CD14-positive monocyte (primary cell): ENCODE measurements around the gene SLPI. TPM values are rescaled to one million over a fixed set of nuclear protein-coding genes. Genes with fewer than 3 reads are reported as not detected.

Source experiments
- DNase-seq, 3 donors: peaks; one replicate each; pipeline ENCODE4 v3.0.0-alpha.2; 2011 to 2022
- H2AFZ ChIP-seq: 2 replicates; pipeline ENCODE4 v1.6.0; 2012; ENCODE audit warnings: mild to moderate bottlenecking, low read depth, low read length, inconsistent platforms; ENCODE audit not compliant: insufficient read depth, poor library complexity, severe bottlenecking
- H3K27ac ChIP-seq, 2 donors: 1 replicate in 1 of 2; 2 replicates in 1 of 2; pipeline ENCODE4 v1.5.1; 2012 to 2013; ENCODE audit warnings: low read length in 2 of 2, control low read depth in 1 of 2, inconsistent platforms in 1 of 2, low read depth in 1 of 2, mild to moderate bottlenecking in 1 of 2
- H3K27me3 ChIP-seq, 2 donors: one replicate each; pipeline versions ENCODE4 v1.6.0 to v1.6.1; 2011 to 2013; ENCODE audit warnings: low read length in 2 of 2; ENCODE audit not compliant: control insufficient read depth in 2 of 2, insufficient read depth in 2 of 2
- H3K36me3 ChIP-seq, 2 donors: replicated peaks in 1 of 2; 1 replicate in 1 of 2; 2 replicates in 1 of 2; pipeline versions ENCODE4 v1.5.1 to v1.6.1; 2012 to 2013; ENCODE audit warnings: low read length in 2 of 2, control low read depth in 1 of 2, inconsistent platforms in 1 of 2, mild to moderate bottlenecking in 1 of 2; ENCODE audit not compliant: insufficient read depth in 2 of 2, control insufficient read depth in 1 of 2
- H3K4me1 ChIP-seq, 2 donors: 1 replicate in 1 of 2; 2 replicates in 1 of 2; pipeline versions ENCODE4 v1.5.1 to v1.6.1; 2012 to 2013; ENCODE audit warnings: low read length in 2 of 2, control low read depth in 1 of 2, inconsistent platforms in 1 of 2, mild to moderate bottlenecking in 1 of 2, moderate library complexity in 1 of 2; ENCODE audit not compliant: insufficient read depth in 2 of 2, control insufficient read depth in 1 of 2
- H3K4me2 ChIP-seq: replicated peaks from 2 replicates; pipeline ENCODE3; 2012; ENCODE audit warnings: low read length, moderate library complexity, mild to moderate bottlenecking; ENCODE audit not compliant: poor library complexity, severe bottlenecking; ENCODE audit errors: extremely low read depth
- H3K4me3 ChIP-seq, 3 experiments: fragments of 200-600 bp in 1 of 3; sonication (generic) in 1 of 3; replicated peaks in 1 of 3; 1 replicate in 2 of 3; 2 replicates in 1 of 3; pipeline ENCODE4 v1.5.1; 2011 to 2013; ENCODE audit warnings: low read length in 3 of 3, mild to moderate bottlenecking in 3 of 3, control low read depth in 2 of 3, low read depth in 2 of 3, inconsistent platforms in 1 of 3, moderate library complexity in 1 of 3
- H3K79me2 ChIP-seq: 2 replicates; pipeline ENCODE4 v1.6.0; 2012; ENCODE audit warnings: mild to moderate bottlenecking, control low read depth, inconsistent platforms, low read length, moderate library complexity; ENCODE audit not compliant: insufficient read depth
- H3K9ac ChIP-seq: 2 replicates; pipeline ENCODE4 v1.6.0; 2017; ENCODE audit warnings: low read length, mild to moderate bottlenecking; ENCODE audit not compliant: insufficient read depth, poor library complexity, severe bottlenecking
- H3K9me3 ChIP-seq, 2 donors: replicated peaks in 1 of 2; 1 replicate in 1 of 2; 2 replicates in 1 of 2; pipeline versions ENCODE4 v1.5.1 to v1.6.1; 2012 to 2013; ENCODE audit warnings: low read length in 2 of 2, control low read depth in 1 of 2; ENCODE audit not compliant: control insufficient read depth in 1 of 2, insufficient read depth in 1 of 2
- H4K20me1 ChIP-seq: 2 replicates; pipeline ENCODE4 v1.6.0; 2012; ENCODE audit warnings: mild to moderate bottlenecking, low read length, control low read depth, moderate library complexity; ENCODE audit not compliant: insufficient read depth
- H3K27ac Mint-ChIP-seq, 7 donors: one replicate each; pipeline ENCODE4 v1.8.0; 2020; ENCODE audit warnings: mild to moderate bottlenecking in 7 of 7, mixed read lengths in 7 of 7, moderate library complexity in 6 of 7, inconsistent platforms in 2 of 7
- H3K27me3 Mint-ChIP-seq, 3 donors: one replicate each; pipeline ENCODE4 v1.8.0; 2021 to 2022; ENCODE audit warnings: low read depth in 3 of 3, mild to moderate bottlenecking in 3 of 3, mixed read lengths in 3 of 3, moderate library complexity in 3 of 3, inconsistent platforms in 1 of 3
- H3K36me3 Mint-ChIP-seq, 2 donors: one replicate each; pipeline ENCODE4 v1.8.0; 2020; ENCODE audit warnings: mixed read lengths in 2 of 2, inconsistent platforms in 1 of 2, mild to moderate bottlenecking in 1 of 2
- H3K4me1 Mint-ChIP-seq: one replicate; pipeline ENCODE4 v1.8.0; 2020; ENCODE audit warnings: mild to moderate bottlenecking, mixed read lengths
- H3K4me3 Mint-ChIP-seq, 2 donors: one replicate each; pipeline ENCODE4 v1.8.0; 2020; ENCODE audit warnings: mild to moderate bottlenecking in 2 of 2, mixed read lengths in 2 of 2, moderate library complexity in 1 of 2
- H3K9me3 Mint-ChIP-seq, 7 donors: one replicate each; pipeline ENCODE4 v1.8.0; 2020 to 2022; ENCODE audit warnings: mixed read lengths in 7 of 7, mild to moderate bottlenecking in 6 of 7, moderate library complexity in 6 of 7, inconsistent platforms in 2 of 7
- CTCF ChIP-seq: fragments of 200-600 bp; IDR thresholded peaks from one replicate; pipeline ENCODE4 v1.8.0; 2022; ENCODE audit warnings: antibody characterized with exemption, mild to moderate bottlenecking
- WGBS: methylation state at CpG from one replicate; pipeline ENCODE4 v1.1.5; 2013; ENCODE audit warnings: missing lambda C conversion rate; ENCODE audit not compliant: insufficient coverage; 5-methylcytosine and 5-hydroxymethylcytosine counted together
- intact Hi-C, 2 donors: fragments of 100-400 bp; cut with micrococcal nuclease; formaldehyde crosslinking; loops; one replicate each; pipeline versions ENCODE4 v1.15.0 to v1.15.1; 2023
- polyA plus RNA-seq, 3 donors: library from polyadenylated mRNA; depleted of rRNA in 1 of 3; unstranded in 2 of 3; stranded (reverse) in 1 of 3; fragments of 300-500 nt in 2 of 3; fragments of >200 nt in 1 of 3; fragmentation: Illumina TruSeq in 2 of 3; gene quantifications; 1 replicate in 2 of 3; 2 replicates in 1 of 3; pipeline ENCODE4 v1.2.3, GENCODE V29; 2012 to 2021

SLPI gene
- polyA plus RNA-seq, 3 donors: 0.47 to 1.2 (median 0.71) TPM

- Histone ChIP-seq H3K27me3 (peaks cover 7 to 15% of the 10 kb centered on the region in 2 donors), H3K79me2 (no peaks in the 10 kb centered on the region), H3K4me2 (no peak overlapping the region), H3K27ac (no peak overlapping the region), H3K36me3 (no peaks in the 10 kb centered on the region), H3K9me3 (no peaks in the 10 kb centered on the region), H3K9ac (no peak overlapping the region), H3K4me3 (no peak overlapping the region), H3K4me1 (no peaks in the 10 kb centered on the region), H2AFZ (no peak overlapping the region), H4K20me1 (no peaks in the 10 kb centered on the region)
- no peaks in the 10 kb centered on the region for H3K4me1 Mint-ChIP-seq
- peaks cover 0 to 5% (median 0%) of the 10 kb centered on the region in 7 donors for H3K9me3 Mint-ChIP-seq
- H3K4me3 Mint-ChIP-seq: no peak overlapping the region
- TF ChIP-seq CTCF: no peak
- no peaks in the 10 kb centered on the region for H3K36me3 Mint-ChIP-seq
- H3K27me3 Mint-ChIP-seq: peaks cover 10 to 42% (median 15%) of the 10 kb centered on the region in 3 donors
- no CpG with 5 or more reads among the region's 1 CpG for WGBS
- intact Hi-C loops: no loop called here
- DNase-seq: no peak
- H3K27ac Mint-ChIP-seq: no peak overlapping the region
These were observed 28.1 kb downstream of the SLPI start for GRCh38 chr20:45226287-45226686.

- no peaks in the 10 kb centered on the region for H3K79me2 ChIP-seq
- H3K27ac ChIP-seq: no peak overlapping the region
- no peak overlapping the region for H3K27ac Mint-ChIP-seq
- peaks cover 7 to 16% of the 10 kb centered on the region in 2 donors for H3K27me3 ChIP-seq
- TF ChIP-seq CTCF: no peak
- peaks cover 9 to 41% (median 18%) of the 10 kb centered on the region in 3 donors for H3K27me3 Mint-ChIP-seq
- no peaks in the 10 kb centered on the region for H3K36me3 Mint-ChIP-seq
- no peaks in the 10 kb centered on the region for H3K36me3 ChIP-seq
- H3K4me3 Mint-ChIP-seq: no peak overlapping the region
- H4K20me1 ChIP-seq: no peaks in the 10 kb centered on the region
- no peaks in the 10 kb centered on the region for H3K4me1 Mint-ChIP-seq
- peaks cover 0 to 1% (median 0%) of the 10 kb centered on the region in 7 donors for H3K9me3 Mint-ChIP-seq
- H2AFZ ChIP-seq: no peak overlapping the region
- H3K4me2 ChIP-seq: no peak overlapping the region
- intact Hi-C loops: no loop called here
- H3K4me3 ChIP-seq: no peak overlapping the region
- no peak overlapping the region for H3K9ac ChIP-seq
- no peak for DNase-seq
- no peaks in the 10 kb centered on the region for H3K4me1 ChIP-seq
- H3K9me3 ChIP-seq: no peaks in the 10 kb centered on the region
These were observed 31.2 kb downstream of the SLPI start for GRCh38 chr20:45223136-45223535.
